HG03064 (cell line): ENCODE measurements around the gene MRPS15.
A peak's percentile ranks its signal among the peaks of the same experiment; 100 is the strongest.
"Not testable (repeated sequence)": the region's sequence is repeated elsewhere in the genome, so short reads cannot be mapped to it uniquely, and the experiment has no call there.

ENCODE experiments used
- ATAC-seq: cut with Tn5 transposase; IDR thresholded peaks from one replicate; pipeline ENCODE4 v1.9.1; 2021; ENCODE audit warnings: low read depth; ENCODE audit not compliant: unreplicated experiment

MRPS15 gene

GRCh38 chr1:36463803-36464604 is at the start of gene MRPS15:
TSS of gene MRPS15 (minus strand) at chr1:36464384. CDS start at chr1:36464275, 109 bp downstream.
- ATAC-seq: peak; percentile 69

DNA sequence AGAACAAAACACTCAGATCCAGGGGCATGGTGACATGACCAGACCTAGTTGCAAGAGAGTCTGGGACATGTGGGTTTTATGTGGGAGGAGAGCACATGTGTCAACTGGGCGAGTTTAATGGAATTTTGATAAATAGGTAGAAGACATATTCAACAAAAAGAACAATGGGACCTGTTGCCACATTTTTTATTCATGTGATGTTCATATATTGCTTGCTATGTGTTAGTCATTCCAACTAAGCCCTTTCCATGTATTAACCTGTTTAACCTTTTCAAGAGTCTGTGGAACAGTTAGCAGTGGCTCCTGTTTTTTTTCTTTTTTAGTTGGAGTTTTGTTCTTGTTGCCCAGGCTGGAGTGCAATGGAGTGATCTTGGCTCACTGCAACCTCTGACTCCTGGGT is 48.7 kb upstream of the MRPS15 start:
- ATAC-seq: no peak

DNA sequence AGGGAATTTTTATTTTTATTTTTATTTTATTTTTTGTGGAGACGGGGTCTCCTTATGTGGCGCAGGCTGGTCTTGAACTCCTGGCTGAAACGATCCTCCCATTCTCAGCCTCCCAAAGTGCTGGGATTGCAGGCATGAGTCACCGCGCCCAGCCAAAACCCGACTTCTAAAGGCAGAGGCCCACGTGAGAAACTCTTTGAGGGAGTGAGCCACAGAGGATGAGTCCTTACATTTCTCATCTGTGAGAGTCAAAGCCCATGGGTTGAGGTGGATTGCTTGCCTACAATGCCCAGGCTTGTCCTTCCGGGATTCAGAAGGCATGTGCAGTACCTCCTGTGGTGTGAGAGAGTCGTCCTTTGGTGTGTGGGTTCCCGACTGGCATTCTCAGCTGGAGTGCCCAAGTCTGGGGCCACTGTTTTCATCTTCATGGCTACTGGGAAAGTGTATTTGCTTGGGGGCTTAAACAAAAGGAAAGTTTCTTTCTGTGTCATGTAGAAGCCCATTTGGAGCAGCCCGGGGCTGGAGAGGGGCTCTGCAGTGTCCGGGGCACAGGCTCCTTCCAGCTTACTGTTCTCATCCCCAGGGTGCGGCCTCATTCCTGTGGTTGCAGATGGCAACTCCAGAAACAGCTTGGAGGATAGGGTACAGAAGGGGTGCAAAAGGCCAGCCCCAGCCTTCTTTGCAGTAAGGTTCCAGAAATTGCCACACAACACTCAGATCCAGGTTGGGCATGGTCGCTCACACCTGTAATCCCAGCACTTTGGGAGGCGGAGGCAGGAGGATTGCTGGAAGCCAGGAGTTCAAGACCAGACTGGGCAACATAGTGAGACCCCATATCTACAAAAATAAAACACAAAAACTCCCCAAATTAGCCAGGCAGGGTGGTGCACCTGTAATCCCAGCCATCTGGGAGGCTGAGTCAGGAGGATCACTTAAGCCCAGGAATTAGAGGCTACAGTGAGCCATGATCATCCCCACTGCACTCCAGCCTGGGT is 47.9 kb upstream of the MRPS15 start:
- no peak for ATAC-seq

DNA sequence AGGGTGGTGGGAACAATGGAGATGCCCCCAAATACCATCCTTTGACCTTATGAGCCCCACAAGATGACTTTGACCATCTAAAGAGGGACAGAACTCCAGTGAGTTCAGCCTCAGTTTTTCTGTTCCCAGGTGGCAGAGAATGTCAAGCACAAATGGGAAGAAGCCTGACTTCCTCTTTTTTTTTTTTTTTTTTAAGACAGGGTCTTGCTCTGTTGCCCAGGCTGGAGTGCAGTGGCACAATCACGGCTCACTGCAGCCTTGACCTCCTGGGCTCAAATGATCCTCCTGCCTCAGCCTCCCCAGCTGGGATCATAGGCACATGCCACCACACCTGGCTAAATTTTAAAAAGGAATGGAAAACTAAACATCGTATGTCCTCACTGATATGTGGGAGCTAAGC is 47.0 kb upstream of the MRPS15 start:
- ATAC-seq: not testable (repeated sequence)

GRCh38 chr1:36510418-36510817 is 46.2 kb upstream of the MRPS15 start:
- ATAC-seq: no peak

- ATAC-seq: no peak
Observed at GRCh38 chr1:36508257-36508656, 44.1 kb upstream of the MRPS15 start.

GRCh38 chr1:36506276-36506920 is 42.2 kb upstream of the MRPS15 start:
- ATAC-seq: no peak

GRCh38 chr1:36503733-36504132 is 39.5 kb upstream of the MRPS15 start:
- ATAC-seq: no peak

DNA sequence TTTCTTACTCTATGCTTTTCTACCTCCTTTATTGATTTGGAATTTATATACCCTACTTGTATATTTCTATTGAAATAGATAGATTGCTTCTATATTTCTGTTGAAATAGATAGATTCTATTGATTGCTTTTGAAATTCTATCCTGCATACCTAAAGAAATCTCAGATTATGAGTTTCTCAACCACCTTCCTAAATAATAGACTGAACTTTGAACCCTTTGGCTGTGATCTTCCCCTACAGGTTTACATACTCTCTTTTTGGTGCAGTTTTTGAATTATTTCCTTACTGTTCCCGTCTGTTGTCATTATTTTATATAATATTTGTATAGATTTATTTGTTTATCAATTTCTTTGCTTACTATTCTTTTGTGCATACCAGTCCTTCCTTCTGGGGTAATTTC is 39.0 kb upstream of the MRPS15 start:
- no peak for ATAC-seq

DNA sequence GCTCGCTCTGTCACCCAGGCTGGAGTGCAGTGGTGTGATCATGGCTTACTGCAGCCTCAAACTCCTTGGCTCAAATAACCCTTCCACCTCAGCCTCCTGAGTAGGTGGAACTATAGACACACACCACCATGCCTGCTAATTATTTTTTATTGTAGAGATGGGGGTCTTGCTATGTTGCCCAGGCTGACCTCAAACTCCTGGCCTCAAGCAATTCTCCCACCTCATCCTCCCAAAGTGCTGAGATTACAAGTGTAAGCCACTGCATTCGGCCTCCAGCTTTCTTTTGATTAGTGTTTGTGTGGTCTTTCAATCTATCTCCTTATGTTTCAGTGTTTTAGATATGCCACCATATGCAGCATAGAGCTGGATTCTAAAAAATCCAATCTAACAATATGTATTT is 38.4 kb upstream of the MRPS15 start:
- ATAC-seq: no peak

GRCh38 chr1:36501911-36502310 is 37.7 kb upstream of the MRPS15 start:
- ATAC-seq: not testable (repeated sequence)

- no peak for ATAC-seq
Observed at GRCh38 chr1:36497207-36497606, 33.0 kb upstream of the MRPS15 start.

- no peak for ATAC-seq
Observed at GRCh38 chr1:36494971-36495370, 30.8 kb upstream of the MRPS15 start.

DNA sequence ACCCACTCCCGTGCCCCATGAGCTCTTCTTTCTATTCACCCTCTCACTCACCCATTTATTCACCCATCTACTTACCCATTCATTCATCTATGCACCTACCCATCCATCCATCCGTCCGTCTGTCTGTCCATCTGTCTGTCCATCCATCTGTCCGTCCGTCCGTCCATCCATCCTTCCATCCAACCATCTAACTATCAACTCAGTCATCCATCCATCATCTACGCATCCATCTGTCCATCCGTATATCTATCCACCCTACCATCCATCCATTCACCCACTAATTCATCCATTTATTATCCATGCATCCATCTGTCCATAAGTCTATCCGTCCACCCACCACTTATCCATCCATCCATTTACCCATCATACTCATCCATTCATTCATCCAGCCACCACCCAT is 29.3 kb upstream of the MRPS15 start:
- no peak for ATAC-seq

- no peak for ATAC-seq
Observed at GRCh38 chr1:36492491-36492890, 28.3 kb upstream of the MRPS15 start.

- ATAC-seq: not testable (repeated sequence)
Observed at GRCh38 chr1:36489258-36490051, 25.3 kb upstream of the MRPS15 start.

DNA sequence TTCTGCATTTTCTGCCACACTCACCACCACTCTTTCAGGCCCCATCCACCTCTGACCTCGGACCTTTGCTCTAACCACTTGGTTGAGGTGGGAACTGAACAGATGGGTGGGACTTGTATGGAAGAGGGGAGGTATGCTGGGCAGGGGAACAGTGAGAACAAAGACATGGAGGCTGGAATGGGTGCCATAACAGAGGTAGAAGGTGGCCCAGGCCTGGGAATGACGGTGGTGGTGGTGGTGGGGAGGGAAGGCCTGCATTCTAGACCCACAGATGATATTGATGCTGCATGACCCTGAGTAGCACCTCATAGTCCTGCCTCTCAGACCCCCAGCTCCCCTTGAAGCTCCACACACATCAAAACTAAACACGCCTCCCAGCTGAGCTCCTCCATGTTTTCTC is 23.7 kb upstream of the MRPS15 start:
- no peak for ATAC-seq

DNA sequence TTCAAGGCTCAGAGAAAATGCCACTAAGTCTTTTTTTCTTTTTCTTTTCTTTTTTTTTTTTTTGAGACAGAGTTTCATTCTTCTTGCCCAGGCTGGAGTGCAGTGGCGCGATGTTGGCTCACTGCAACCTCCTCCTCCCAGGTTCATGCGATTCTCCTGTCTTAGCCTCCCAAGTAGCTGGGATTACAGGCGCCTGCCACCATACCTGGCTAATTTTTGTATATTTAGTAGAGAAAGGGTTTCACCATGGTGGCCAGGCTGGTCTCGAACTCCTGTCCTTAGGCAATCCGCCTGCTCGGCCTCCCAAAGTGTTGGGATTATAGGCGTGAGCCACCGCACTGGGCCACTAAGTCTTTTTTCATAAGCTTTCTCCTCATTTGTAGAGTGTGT is 23.1 kb upstream of the MRPS15 start:
- ATAC-seq: not testable (repeated sequence)

DNA sequence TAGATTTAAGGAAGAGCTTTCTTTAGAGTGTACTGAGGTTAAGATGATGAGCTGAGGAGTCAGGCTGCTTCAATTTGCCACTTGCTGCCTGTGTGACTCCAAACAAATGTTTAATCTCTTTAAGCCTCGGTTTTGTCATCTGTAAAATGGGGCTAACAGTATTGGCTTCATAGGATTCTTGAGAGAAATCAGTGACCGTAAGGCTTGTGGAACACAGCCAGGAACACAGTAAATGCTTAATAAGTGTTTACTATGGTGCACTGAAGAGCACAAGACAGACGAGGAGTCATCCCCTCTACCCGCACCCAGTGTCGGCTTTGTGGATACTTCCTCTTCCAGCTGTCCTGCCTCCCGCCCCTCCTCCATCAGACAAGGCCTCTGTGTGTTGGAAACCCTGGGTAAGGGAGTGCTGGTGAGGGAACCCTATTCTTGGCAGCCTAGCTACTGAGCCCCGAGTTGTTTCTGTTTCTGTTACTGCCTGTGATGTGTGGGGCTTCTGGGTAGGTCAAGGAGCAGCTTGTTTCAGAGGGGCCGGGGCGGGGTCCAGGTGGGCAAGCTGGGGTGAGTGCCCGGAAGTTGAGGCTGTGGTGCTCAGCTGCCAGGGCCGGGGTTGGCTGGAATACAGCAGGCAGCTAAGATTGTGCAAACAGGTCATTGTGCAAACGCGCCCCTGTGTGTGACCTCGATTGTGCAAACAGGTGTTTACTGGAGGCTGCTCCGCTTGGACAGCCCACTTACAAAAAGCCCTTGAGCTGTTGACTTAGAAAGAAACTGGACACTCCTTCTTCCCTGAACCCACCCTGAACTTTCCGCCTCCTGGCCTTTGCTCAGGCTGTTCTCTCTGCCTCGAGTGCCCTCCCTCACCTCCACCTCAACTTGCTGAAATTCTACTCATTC is 22.5 kb upstream of the MRPS15 start:
- no peak for ATAC-seq
